Superior temporal gyrus (tissue), 1 donor: ENCODE measurements around the gene PCARE.
"Not testable (repeated sequence)": the region's sequence is repeated elsewhere in the genome, so short reads cannot be mapped to it uniquely, and the experiment has no call there.

Source experiments
- DNase-seq: peaks from one replicate; pipeline ENCODE4 v3.0.0-alpha.2; 2016; ENCODE audit errors: extremely low spot score

The PCARE gene

GRCh38 chr2:29074411-29074810 lies at the start of gene PCARE:
TSS of gene PCARE (minus strand) at chr2:29074523. CDS start at chr2:29074261, 262 bp downstream.
- no peak for DNase-seq

- no peak for DNase-seq
Observed at GRCh38 chr2:29123617-29124349, 49.5 kb upstream of the PCARE start.

GRCh38 chr2:29120846-29121245 lies 46.5 kb upstream of the PCARE start:
- DNase-seq: no peak

- no peak for DNase-seq
Observed at GRCh38 chr2:29119211-29119610, 44.9 kb upstream of the PCARE start.

- no peak for DNase-seq
Observed at GRCh38 chr2:29117636-29118303, 43.4 kb upstream of the PCARE start.

- DNase-seq: peak; percentile 87
Observed at GRCh38 chr2:29115797-29116781, 41.8 kb upstream of the PCARE start.

- DNase-seq: peak; percentile 74
Observed at GRCh38 chr2:29114946-29115609, 40.8 kb upstream of the PCARE start, which contains the start of gene CLIP4. TSS of gene CLIP4 (plus strand) at chr2:29115415. CDS start at chr2:29121389, 5,974 bp downstream.

- peak; percentile 74 for DNase-seq
Observed at GRCh38 chr2:29114586-29114945, 40.2 kb upstream of the PCARE start.

GRCh38 chr2:29113891-29114321 lies 39.6 kb upstream of the PCARE start:
- DNase-seq: peak; percentile 58

GRCh38 chr2:29113027-29113686 lies 38.8 kb upstream of the PCARE start:
- no peak for DNase-seq

GRCh38 chr2:29112379-29112778 lies 38.1 kb upstream of the PCARE start:
- no peak for DNase-seq

- no peak for DNase-seq
Observed at GRCh38 chr2:29110916-29111535, 36.7 kb upstream of the PCARE start.

- no peak for DNase-seq
Observed at GRCh38 chr2:29109246-29109645, 34.9 kb upstream of the PCARE start.

- peak; percentile 74 for DNase-seq
Observed at GRCh38 chr2:29108225-29108624, 33.9 kb upstream of the PCARE start.

- not testable (repeated sequence) for DNase-seq
Observed at GRCh38 chr2:29107547-29107946, 33.2 kb upstream of the PCARE start.

- no peak for DNase-seq
Observed at GRCh38 chr2:29106980-29107388, 32.7 kb upstream of the PCARE start.

GRCh38 chr2:29106256-29106655 lies 31.9 kb upstream of the PCARE start:
- DNase-seq: no peak

GRCh38 chr2:29105375-29105774 lies 31.1 kb upstream of the PCARE start:
- DNase-seq: no peak

- no peak for DNase-seq
Observed at GRCh38 chr2:29104688-29105087, 30.4 kb upstream of the PCARE start.

GRCh38 chr2:29100564-29100963 lies 26.2 kb upstream of the PCARE start:
- DNase-seq: no peak
